Measurements from ENCODE around the gene TREM2. TPM values are rescaled to one million over a fixed set of nuclear protein-coding genes. Genes with fewer than 3 reads are reported as not detected.

Gene TREM2
- total RNA-seq, 4 donors from 2014 or later: 10.0 to 46.1 (median 14.3) TPM

GRCh38 chr6:41197234-41197633, 34.3 kb upstream of the TREM2 start:
- TF ChIP-seq EP300 (IDR thresholded peaks at IDR 0.05) (no peak), POLR2A (IDR thresholded peaks at IDR 0.05) (no peak), CTCF (IDR thresholded peaks at IDR 0.05) (no peak)
- H3K27me3 ChIP-seq: peaks cover 0 to 5% of the 10 kb centered on the region in 2 donors
- no peak for DNase-seq (ENCODE audit: low spot score in 2 of 2)
- H3K27ac ChIP-seq: no peak overlapping the region
- 89 to 91% methylated on average over 3 of the region's 3 CpGs for WGBS, 2 donors
- no peaks in the 10 kb centered on the region for H3K36me3 ChIP-seq
- no peaks in the 10 kb centered on the region for H3K9me3 ChIP-seq
- no peak overlapping the region for H3K4me3 ChIP-seq
- H3K4me1 ChIP-seq: peaks cover 0 to 9% (median 0%) of the 10 kb centered on the region in 4 donors

DNA sequence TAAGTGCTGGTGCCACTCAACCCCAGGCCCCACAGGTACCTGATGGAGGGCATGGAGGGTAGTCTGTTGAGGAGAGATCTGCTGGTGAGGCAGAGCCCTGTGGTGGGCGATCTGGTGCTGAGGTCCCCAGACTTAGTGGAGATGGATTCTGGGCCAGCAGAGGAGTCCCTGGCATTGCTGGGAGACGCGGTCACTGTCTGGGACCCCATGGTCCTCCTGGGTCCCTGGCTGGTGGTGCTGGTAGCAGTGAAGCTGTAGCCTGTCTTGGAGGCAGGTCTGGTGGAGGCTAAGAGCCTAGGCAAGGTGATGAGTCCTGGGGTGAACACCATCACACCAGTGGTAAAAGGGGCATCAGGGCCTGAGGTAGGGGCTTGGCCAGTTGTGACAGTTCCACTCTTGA, 31.5 kb upstream of the TREM2 start:
- no peak overlapping the region for H3K27ac ChIP-seq
- H3K27me3 ChIP-seq: peaks cover 0 to 5% of the 10 kb centered on the region in 2 donors
- DNase-seq (ENCODE audit: low spot score in 2 of 2): no peak
- H3K9me3 ChIP-seq: peaks cover 0 to 15% (median 0%) of the 10 kb centered on the region in 4 donors
- no peak overlapping the region for H3K4me3 ChIP-seq
- 84 to 94% methylated on average over 3 of the region's 3 CpGs for WGBS, 2 donors
- TF ChIP-seq EP300 (IDR thresholded peaks at IDR 0.05) (no peak), POLR2A (IDR thresholded peaks at IDR 0.05) (no peak), CTCF (IDR thresholded peaks at IDR 0.05) (no peak)
- H3K36me3 ChIP-seq: no peaks in the 10 kb centered on the region
- H3K4me1 ChIP-seq: no peaks in the 10 kb centered on the region

DNA sequence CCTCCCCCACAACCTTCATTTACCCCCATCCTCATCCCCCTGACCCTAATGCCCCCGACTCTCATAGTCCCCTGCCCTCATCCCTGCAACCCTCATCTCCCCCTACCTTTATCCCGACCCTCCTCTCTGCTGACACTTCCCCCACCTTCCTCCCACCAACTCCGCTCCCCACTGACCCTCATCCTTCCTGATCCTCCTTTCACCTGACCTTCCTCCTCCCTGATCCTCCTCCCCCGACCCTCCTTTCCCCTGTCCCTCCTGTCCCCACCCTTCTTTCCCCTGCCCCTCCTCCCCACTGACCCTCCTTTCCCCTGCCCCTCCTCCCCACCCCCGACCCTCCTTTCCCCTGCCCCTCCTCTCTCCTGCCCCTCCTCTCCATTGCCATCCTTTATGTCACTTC, 31.0 kb upstream of the TREM2 start:
- no peak for DNase-seq (ENCODE audit: low spot score in 2 of 2)
- Histone ChIP-seq H3K27ac (no peak overlapping the region), H3K27me3 (peaks cover 0 to 5% of the 10 kb centered on the region in 2 donors), H3K4me1 (no peaks in the 10 kb centered on the region), H3K4me3 (no peak overlapping the region), H3K36me3 (no peaks in the 10 kb centered on the region), H3K9me3 (peaks cover 0 to 20% (median 0%) of the 10 kb centered on the region in 4 donors)
- 51 to 62% methylated on average over 5 of the region's 5 CpGs for WGBS, 2 donors
- no peak for TF ChIP-seq CTCF (IDR thresholded peaks at IDR 0.05)
- TF ChIP-seq EP300 (IDR thresholded peaks at IDR 0.05): no peak
- no peak for TF ChIP-seq POLR2A (IDR thresholded peaks at IDR 0.05)

- 63 to 75% methylated on average over 5 of the region's 5 CpGs for WGBS, 2 donors
- peaks cover 0 to 25% (median 0%) of the 10 kb centered on the region in 4 donors for H3K9me3 ChIP-seq
- DNase-seq (ENCODE audit: low spot score in 2 of 2): no peak
- no peaks in the 10 kb centered on the region for H3K36me3 ChIP-seq
- peaks cover 0 to 5% of the 10 kb centered on the region in 2 donors for H3K27me3 ChIP-seq
- no peak overlapping the region for H3K27ac ChIP-seq
- H3K4me3 ChIP-seq: no peak overlapping the region
- no peaks in the 10 kb centered on the region for H3K4me1 ChIP-seq
- no peak for TF ChIP-seq POLR2A (IDR thresholded peaks at IDR 0.05)
- no peak for TF ChIP-seq CTCF (IDR thresholded peaks at IDR 0.05)
- TF ChIP-seq EP300 (IDR thresholded peaks at IDR 0.05): no peak
These were observed 30.3 kb upstream of the TREM2 start for GRCh38 chr6:41193171-41193734.

DNA sequence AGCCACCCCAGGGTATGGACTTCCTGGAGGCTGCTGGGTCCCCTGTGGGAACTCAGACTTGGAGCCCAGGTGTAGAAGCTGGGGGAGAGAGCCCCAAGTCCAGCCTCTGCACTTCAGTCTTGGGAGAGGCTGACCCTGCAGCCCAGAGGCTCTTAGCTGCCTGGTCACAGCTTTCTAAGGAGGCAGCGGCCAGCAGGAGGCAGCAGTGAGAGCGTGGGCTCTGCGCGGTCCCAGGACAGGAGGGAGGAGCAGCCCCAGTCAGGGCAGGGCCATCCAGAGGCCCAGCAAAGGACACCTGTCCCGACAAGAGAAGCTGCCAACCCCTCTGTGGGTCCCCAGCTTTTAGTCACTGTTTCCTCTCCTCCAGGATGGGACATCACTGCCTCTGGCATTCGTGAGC, 28.7 kb upstream of the TREM2 start:
- no peaks in the 10 kb centered on the region for H3K4me1 ChIP-seq
- TF ChIP-seq CTCF (IDR thresholded peaks at IDR 0.05): peak in 1 of 5 experiments; percentile 6
- TF ChIP-seq POLR2A (IDR thresholded peaks at IDR 0.05): no peak
- peaks cover 0 to 25% (median 0%) of the 10 kb centered on the region in 4 donors for H3K9me3 ChIP-seq
- H3K36me3 ChIP-seq: no peaks in the 10 kb centered on the region
- no peak overlapping the region for H3K27ac ChIP-seq
- WGBS, 2 donors: 32 to 39% methylated on average over 3 to 4 of the region's 6 CpGs
- no peak overlapping the region for H3K4me3 ChIP-seq
- peaks cover 0 to 5% of the 10 kb centered on the region in 2 donors for H3K27me3 ChIP-seq
- no peak for DNase-seq (ENCODE audit: low spot score in 2 of 2)
